K562 (cell line): Measurements from ENCODE around the gene UNKL. TPM values are rescaled to one million over a fixed set of nuclear protein-coding genes. Genes with fewer than 3 reads are reported as not detected.
A peak's percentile ranks its signal among the peaks of the same experiment; 100 is the strongest.

Source experiments
- ATAC-seq: fragments of 200-7000 bp; cut with Tn5 transposase; 3 replicates; pipeline ENCODE4 v1.9.1; 2020; ENCODE audit warnings: moderate library complexity
- BruUV-seq: library from RNA; stranded (reverse); fragments of 400-500 nt; replicated peaks from 2 replicates; lab custom pipeline; 2021; lab: Mats Ljungman, UMichigan
- CTCF ChIA-PET: fragments of 300-600 bp; formaldehyde crosslinking; extraction: SDS; loops from one replicate; lab custom pipeline; 2021; ENCODE audit warnings: low intra/inter-chr PET ratio; lab: Yijun Ruan, JAX
- POLR2A ChIA-PET: fragments of 300-600, 350-650 bp; sonication (Branson Sonifier 250); formaldehyde crosslinking; extraction: SDS; loops from one replicate; lab custom pipeline; 2021; ENCODE audit warnings: antibody characterized with exemption, inconsistent platforms; lab: Yijun Ruan, JAX
- DNase-seq, 4 experiments: peaks; one replicate each; pipeline versions ENCODE4 v3.0.0 to v3.0.0-alpha.2; 2011 to 2018; ENCODE audit warnings: low spot score in 3 of 4, mixed read lengths in 3 of 4; ENCODE audit errors: extremely low read depth in 1 of 4
- FAIRE-seq: peaks from 2 replicates; lab custom pipeline; 2011; peaks lifted over from hg19 to GRCh38; lab: Jason Lieb, UNC
- H2AFZ ChIP-seq: 2 replicates; pipeline ENCODE4 v1.6.0; 2011; ENCODE audit warnings: low read depth, low read length, control low read depth, inconsistent platforms
- H3K27ac ChIP-seq: fragments of 200-600 bp; 3 replicates; pipeline ENCODE4 v1.8.0; 2011; ENCODE audit warnings: low read depth, mild to moderate bottlenecking, control low read depth, inconsistent platforms, low read length, moderate library complexity, mixed read lengths; ENCODE audit errors: extremely low read depth
- H3K27me3 ChIP-seq, 2 experiments: fragments of 300-600 bp in 1 of 2; 2 replicates in 1 of 2; 3 replicates in 1 of 2; pipeline versions ENCODE4 v1.6.0 to v1.8.0; 2011; ENCODE audit warnings: inconsistent platforms in 2 of 2, low read length in 2 of 2, mild to moderate bottlenecking in 1 of 2, mixed read lengths in 1 of 2, moderate library complexity in 1 of 2; ENCODE audit not compliant: control insufficient read depth in 2 of 2, insufficient read depth in 2 of 2
- H3K36me3 ChIP-seq: fragments of 300-600 bp; 3 replicates; pipeline ENCODE4 v1.8.0; 2011; ENCODE audit warnings: mild to moderate bottlenecking, low read length, inconsistent platforms; ENCODE audit not compliant: control insufficient read depth, insufficient read depth
- H3K4me1 ChIP-seq, 2 experiments: fragments of 200-600 bp in 1 of 2; replicated peaks in 1 of 2; 2 replicates in 1 of 2; 3 replicates in 1 of 2; pipeline versions ENCODE4 v1.5.1 to v1.8.0; 2011; ENCODE audit warnings: inconsistent platforms in 2 of 2, low read length in 2 of 2, mild to moderate bottlenecking in 1 of 2, mixed read lengths in 1 of 2, moderate library complexity in 1 of 2; ENCODE audit not compliant: control insufficient read depth in 2 of 2, insufficient read depth in 2 of 2
- H3K4me2 ChIP-seq: 2 replicates; pipeline ENCODE4 v1.6.1; 2011; ENCODE audit warnings: low read length, control low read depth, inconsistent platforms, mixed read lengths; ENCODE audit not compliant: insufficient read depth
- H3K4me3 ChIP-seq: fragments of 200-600 bp; sonication (generic), shearing (Covaris generic); 2 replicates; pipeline ENCODE4 v1.5.1; 2016; ENCODE audit warnings: control low read depth, inconsistent platforms
- H3K79me2 ChIP-seq: fragments of 200-600 bp; 3 replicates; pipeline ENCODE4 v1.8.0; 2011; ENCODE audit warnings: low read length, inconsistent platforms; ENCODE audit not compliant: control insufficient read depth, insufficient read depth
- H3K9ac ChIP-seq, 2 experiments: 2 replicates each; pipeline versions ENCODE4 v1.6.0 to v1.6.1; 2011; ENCODE audit warnings: low read depth in 2 of 2, low read length in 2 of 2, control low read depth in 1 of 2, inconsistent platforms in 1 of 2, mild to moderate bottlenecking in 1 of 2, mixed read lengths in 1 of 2; ENCODE audit not compliant: insufficient read depth in 1 of 2
- H3K9me1 ChIP-seq: one replicate; pipeline ENCODE4 v1.6.0; 2011; ENCODE audit warnings: inconsistent platforms, mild to moderate bottlenecking, low read length, moderate library complexity; ENCODE audit not compliant: control insufficient read depth, insufficient read depth
- H3K9me3 ChIP-seq: replicated peaks from 2 replicates; pipeline ENCODE4 v1.5.1; 2011; ENCODE audit warnings: low read depth, low read length, inconsistent platforms; ENCODE audit not compliant: control insufficient read depth, insufficient read depth
- H4K20me1 ChIP-seq: replicated peaks from 2 replicates; pipeline ENCODE4 v1.6.1; 2011; ENCODE audit warnings: low read length, inconsistent platforms, mixed read lengths; ENCODE audit not compliant: control insufficient read depth, insufficient read depth
- CHD2 ChIP-seq: IDR thresholded peaks from 2 replicates; pipeline ENCODE4 v1.6.1; 2011; ENCODE audit warnings: low read depth, low read length
- FOSL1 ChIP-seq: fragments of 200-800 bp; sonication (Bioruptor generic); conservative IDR thresholded peaks from 2 replicates; pipeline ENCODE4 v1.6.1; 2016; ENCODE audit warnings: missing genetic modification characterization, missing compliant biosample characterization
- MED1 ChIP-seq: sonication (generic); formaldehyde crosslinking; IDR thresholded peaks from 2 replicates; pipeline ENCODE4 v1.8.1; 2023; ENCODE audit warnings: missing genetic modification reagents, borderline replicate concordance
- NFIC ChIP-seq: fragments of 450-650 bp; IDR thresholded peaks from 2 replicates; pipeline ENCODE4 v1.6.1; 2017; ENCODE audit warnings: mild to moderate bottlenecking, inconsistent platforms
- NR2C1 ChIP-seq, 2 experiments: fragments of 450-650 bp; IDR thresholded peaks; 2 replicates each; pipeline ENCODE4 v1.6.1; 2017; ENCODE audit warnings: mild to moderate bottlenecking in 2 of 2, antibody characterized with exemption in 1 of 2, inconsistent platforms in 1 of 2, missing compliant biosample characterization in 1 of 2, missing genetic modification characterization in 1 of 2
- PHF21A ChIP-seq: fragments of 450-650 bp; IDR thresholded peaks from 2 replicates; pipeline ENCODE4 v1.6.1; 2017; ENCODE audit warnings: low read depth, borderline replicate concordance
- TAL1 ChIP-seq: fragments of 450-650 bp; IDR thresholded peaks from 2 replicates; pipeline ENCODE4 v1.6.1; 2016; ENCODE audit warnings: mild to moderate bottlenecking
- TRIM28 ChIP-seq: fragments of 450-650 bp; IDR thresholded peaks from 2 replicates; pipeline ENCODE4 v1.6.1; 2017
- ZFPM2 ChIP-seq: fragments of 250-450 bp; sonication (Bioruptor Pico); IDR thresholded peaks from 2 replicates; pipeline ENCODE4 v1.5.1; 2022; ENCODE audit warnings: mild to moderate bottlenecking
- ZNF224 ChIP-seq: sonication (generic); formaldehyde crosslinking; IDR thresholded peaks from 2 replicates; pipeline ENCODE4 v1.8.0; 2022; ENCODE audit warnings: mild to moderate bottlenecking, missing genetic modification reagents
- ZNF354B ChIP-seq: fragments of 250-450 bp; sonication (Bioruptor Pico); IDR thresholded peaks from 2 replicates; pipeline ENCODE4 v1.4.0; 2020
- ZNF696 ChIP-seq: fragments of 250-450 bp; sonication (Bioruptor Pico); conservative IDR thresholded peaks from 2 replicates; pipeline ENCODE4 v1.4.0; 2020; ENCODE audit warnings: mild to moderate bottlenecking, moderate library complexity
- WGBS: fragments of 100-300 bp; shearing (Covaris generic); methylation state at CpG from one replicate; pipeline ENCODE4 v1.1.6; 2016; ENCODE audit warnings: low coverage, mixed read lengths; ENCODE audit not compliant: insufficient coverage; ENCODE audit errors: missing lambda C conversion rate; 5-methylcytosine and 5-hydroxymethylcytosine counted together
- in situ Hi-C: fragments of 300-500 bp; cut with MboI; formaldehyde crosslinking; loops from 4 replicates; pipeline ENCODE4 v1.15.0; 2018; ENCODE audit warnings: inconsistent platforms, mixed read lengths
- intact Hi-C: fragments of 100-400 bp; cut with micrococcal nuclease; formaldehyde crosslinking; loops from 2 replicates; pipeline ENCODE4 v1.14.2; 2022
- polyA plus RNA-seq, 8 experiments: library from polyadenylated mRNA; depleted of rRNA in 4 of 8; stranded (reverse) in 5 of 8; unstranded in 3 of 8; fragments of >200 nt; fragmentation: Nextera tagmentation in 2 of 8; fragmentation: Illumina TruSeq in 1 of 8; extraction: Ambion mirVana in 2 of 8; extraction: Trizol in 1 of 8; gene quantifications; 2 replicates each; pipeline versions ENCODE4 v1.2.1 to v1.2.3, GENCODE V29; 2011 to 2014; ENCODE audit warnings: inconsistent platforms in 1 of 8, missing spikeins in 1 of 8
- total RNA-seq, 7 experiments: library from RNA; depleted of rRNA in 6 of 7; stranded (reverse); fragments of >200 nt in 6 of 7; fragmentation: Illumina TruSeq in 2 of 7; extraction: Trizol in 2 of 7; gene quantifications; 2 replicates each; pipeline versions ENCODE4 v1.2.1 to v1.2.3, GENCODE V29; 2011 to 2021; ENCODE audit warnings: low replicate concordance in 1 of 7
- TF ChIP-seq, protein P1 (sequence below): sonication (generic); formaldehyde crosslinking; IDR thresholded peaks from 2 replicates; pipeline ENCODE4 v1.8.0; 2023; ENCODE audit warnings: missing genetic modification reagents, mild to moderate bottlenecking, borderline replicate concordance
- TF ChIP-seq, protein P2 (sequence below), 2 experiments: fragments of 450-650 bp; IDR thresholded peaks; 2 replicates each; pipeline ENCODE4 v1.6.1; 2018; ENCODE audit warnings: mild to moderate bottlenecking in 2 of 2, low read depth in 1 of 2; ENCODE audit not compliant: partially characterized antibody in 2 of 2

UNKL gene
- total and polyA plus RNA-seq, 9 of the 15 experiments (the other 6 are each of a cell fraction or from before 2014, with no cell fraction given) = 0.37 to 30.2 (median 5.1) TPM

DNA sequence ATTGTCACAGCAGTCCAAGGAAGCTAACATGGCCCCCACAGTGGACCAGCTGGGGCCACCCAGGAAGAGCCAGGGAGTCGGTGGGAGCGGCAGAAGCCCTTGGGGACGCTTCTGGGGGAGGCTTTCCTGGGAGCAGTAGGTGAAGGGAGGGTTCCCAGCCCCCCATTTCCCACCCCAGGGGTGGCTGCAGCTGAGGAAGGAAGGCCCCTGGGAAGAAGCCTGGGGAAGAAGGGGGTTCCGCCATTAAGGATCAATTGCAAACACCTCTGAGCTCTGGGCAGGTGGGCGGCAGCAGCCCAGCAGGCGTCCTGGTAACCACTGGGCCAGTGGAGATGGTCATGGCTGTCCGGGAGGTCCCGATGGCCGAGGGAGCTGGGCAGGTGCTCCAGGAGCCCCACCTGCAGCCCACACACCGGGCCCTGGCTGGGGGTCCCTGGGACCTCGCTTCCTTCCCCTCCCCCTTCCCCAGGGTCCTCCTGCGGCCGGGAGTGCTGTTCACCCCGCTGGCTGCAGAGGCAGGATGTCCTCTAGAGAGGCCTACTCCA is 15.8 kb upstream of the UNKL start:
- Histone ChIP-seq H3K36me3 (no peaks in the 10 kb centered on the region), H3K9me1 (no peaks in the 10 kb centered on the region), H4K20me1 (no peaks in the 10 kb centered on the region), H3K27me3 (peaks cover 0 to 15% of the 10 kb centered on the region in 2 experiments; a peak in 2 of 5 replicates), H3K9me3 (no peaks in the 10 kb centered on the region), H3K79me2 (no peaks in the 10 kb centered on the region), H2AFZ (no peak overlapping the region), H3K4me2 (no peak overlapping the region), H3K4me1 (peaks cover 0 to 95% of the 10 kb centered on the region in 2 experiments; a peak in 2 of 5 replicates), H3K4me3 (no peak overlapping the region), H3K27ac (no peak overlapping the region), H3K9ac (peak overlapping the region in 1 of 2 experiments; percentile 61; a peak in 2 of 4 replicates)
- intact Hi-C loops (no loop called here), in situ Hi-C loops (no loop called here)
- ATAC-seq (no peak), FAIRE-seq (no peak), DNase-seq (no peak)
- WGBS = 49% methylated on average over 14 of the region's 14 CpGs
- POLR2A ChIA-PET = interaction anchor here (1.4 kb wide), 1 partner anchor 10 kb away, joined by 6 read pairs; the partner anchor contains the start of gene UQCC4
- BruUV-seq = no TSS peak
- CTCF ChIA-PET = no interaction called here
- TF ChIP-seq FOSL1 (tag) (no peak), PHF21A (no peak), CHD2 (no peak), ZFPM2 (CRISPR knock-in tag) (no peak), MED1 (CRISPR knock-in tag) (no peak), TAL1 (no peak), ZNF224 (CRISPR knock-in tag) (no peak), NFIC (no peak), ZNF354B (CRISPR knock-in tag) (no peak), ZNF696 (CRISPR knock-in tag) (no peak), NR2C1 (IDR thresholded peaks at IDR 0.05) (no peak), NR2C1 (tag; IDR thresholded peaks at IDR 0.05) (no peak), TRIM28 (no peak)
- TF ChIP-seq, protein P1, sequence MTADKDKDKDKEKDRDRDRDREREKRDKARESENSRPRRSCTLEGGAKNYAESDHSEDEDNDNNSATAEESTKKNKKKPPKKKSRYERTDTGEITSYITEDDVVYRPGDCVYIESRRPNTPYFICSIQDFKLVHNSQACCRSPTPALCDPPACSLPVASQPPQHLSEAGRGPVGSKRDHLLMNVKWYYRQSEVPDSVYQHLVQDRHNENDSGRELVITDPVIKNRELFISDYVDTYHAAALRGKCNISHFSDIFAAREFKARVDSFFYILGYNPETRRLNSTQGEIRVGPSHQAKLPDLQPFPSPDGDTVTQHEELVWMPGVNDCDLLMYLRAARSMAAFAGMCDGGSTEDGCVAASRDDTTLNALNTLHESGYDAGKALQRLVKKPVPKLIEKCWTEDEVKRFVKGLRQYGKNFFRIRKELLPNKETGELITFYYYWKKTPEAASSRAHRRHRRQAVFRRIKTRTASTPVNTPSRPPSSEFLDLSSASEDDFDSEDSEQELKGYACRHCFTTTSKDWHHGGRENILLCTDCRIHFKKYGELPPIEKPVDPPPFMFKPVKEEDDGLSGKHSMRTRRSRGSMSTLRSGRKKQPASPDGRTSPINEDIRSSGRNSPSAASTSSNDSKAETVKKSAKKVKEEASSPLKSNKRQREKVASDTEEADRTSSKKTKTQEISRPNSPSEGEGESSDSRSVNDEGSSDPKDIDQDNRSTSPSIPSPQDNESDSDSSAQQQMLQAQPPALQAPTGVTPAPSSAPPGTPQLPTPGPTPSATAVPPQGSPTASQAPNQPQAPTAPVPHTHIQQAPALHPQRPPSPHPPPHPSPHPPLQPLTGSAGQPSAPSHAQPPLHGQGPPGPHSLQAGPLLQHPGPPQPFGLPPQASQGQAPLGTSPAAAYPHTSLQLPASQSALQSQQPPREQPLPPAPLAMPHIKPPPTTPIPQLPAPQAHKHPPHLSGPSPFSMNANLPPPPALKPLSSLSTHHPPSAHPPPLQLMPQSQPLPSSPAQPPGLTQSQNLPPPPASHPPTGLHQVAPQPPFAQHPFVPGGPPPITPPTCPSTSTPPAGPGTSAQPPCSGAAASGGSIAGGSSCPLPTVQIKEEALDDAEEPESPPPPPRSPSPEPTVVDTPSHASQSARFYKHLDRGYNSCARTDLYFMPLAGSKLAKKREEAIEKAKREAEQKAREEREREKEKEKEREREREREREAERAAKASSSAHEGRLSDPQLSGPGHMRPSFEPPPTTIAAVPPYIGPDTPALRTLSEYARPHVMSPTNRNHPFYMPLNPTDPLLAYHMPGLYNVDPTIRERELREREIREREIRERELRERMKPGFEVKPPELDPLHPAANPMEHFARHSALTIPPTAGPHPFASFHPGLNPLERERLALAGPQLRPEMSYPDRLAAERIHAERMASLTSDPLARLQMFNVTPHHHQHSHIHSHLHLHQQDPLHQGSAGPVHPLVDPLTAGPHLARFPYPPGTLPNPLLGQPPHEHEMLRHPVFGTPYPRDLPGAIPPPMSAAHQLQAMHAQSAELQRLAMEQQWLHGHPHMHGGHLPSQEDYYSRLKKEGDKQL (CRISPR knock-in tag) = no peak
- TF ChIP-seq, protein P2, sequence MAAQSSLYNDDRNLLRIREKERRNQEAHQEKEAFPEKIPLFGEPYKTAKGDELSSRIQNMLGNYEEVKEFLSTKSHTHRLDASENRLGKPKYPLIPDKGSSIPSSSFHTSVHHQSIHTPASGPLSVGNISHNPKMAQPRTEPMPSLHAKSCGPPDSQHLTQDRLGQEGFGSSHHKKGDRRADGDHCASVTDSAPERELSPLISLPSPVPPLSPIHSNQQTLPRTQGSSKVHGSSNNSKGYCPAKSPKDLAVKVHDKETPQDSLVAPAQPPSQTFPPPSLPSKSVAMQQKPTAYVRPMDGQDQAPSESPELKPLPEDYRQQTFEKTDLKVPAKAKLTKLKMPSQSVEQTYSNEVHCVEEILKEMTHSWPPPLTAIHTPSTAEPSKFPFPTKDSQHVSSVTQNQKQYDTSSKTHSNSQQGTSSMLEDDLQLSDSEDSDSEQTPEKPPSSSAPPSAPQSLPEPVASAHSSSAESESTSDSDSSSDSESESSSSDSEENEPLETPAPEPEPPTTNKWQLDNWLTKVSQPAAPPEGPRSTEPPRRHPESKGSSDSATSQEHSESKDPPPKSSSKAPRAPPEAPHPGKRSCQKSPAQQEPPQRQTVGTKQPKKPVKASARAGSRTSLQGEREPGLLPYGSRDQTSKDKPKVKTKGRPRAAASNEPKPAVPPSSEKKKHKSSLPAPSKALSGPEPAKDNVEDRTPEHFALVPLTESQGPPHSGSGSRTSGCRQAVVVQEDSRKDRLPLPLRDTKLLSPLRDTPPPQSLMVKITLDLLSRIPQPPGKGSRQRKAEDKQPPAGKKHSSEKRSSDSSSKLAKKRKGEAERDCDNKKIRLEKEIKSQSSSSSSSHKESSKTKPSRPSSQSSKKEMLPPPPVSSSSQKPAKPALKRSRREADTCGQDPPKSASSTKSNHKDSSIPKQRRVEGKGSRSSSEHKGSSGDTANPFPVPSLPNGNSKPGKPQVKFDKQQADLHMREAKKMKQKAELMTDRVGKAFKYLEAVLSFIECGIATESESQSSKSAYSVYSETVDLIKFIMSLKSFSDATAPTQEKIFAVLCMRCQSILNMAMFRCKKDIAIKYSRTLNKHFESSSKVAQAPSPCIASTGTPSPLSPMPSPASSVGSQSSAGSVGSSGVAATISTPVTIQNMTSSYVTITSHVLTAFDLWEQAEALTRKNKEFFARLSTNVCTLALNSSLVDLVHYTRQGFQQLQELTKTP (IDR thresholded peaks at IDR 0.05; ENCODE audit: low read depth in 1 of 2, partially characterized antibody in 2 of 2) = no peak
